Measurements from ENCODE around the gene SMPD4.
"Not testable (repeated sequence)": the region's sequence is repeated elsewhere in the genome, so short reads cannot be mapped to it uniquely, and the experiment has no call there.

SMPD4 gene

DNA sequence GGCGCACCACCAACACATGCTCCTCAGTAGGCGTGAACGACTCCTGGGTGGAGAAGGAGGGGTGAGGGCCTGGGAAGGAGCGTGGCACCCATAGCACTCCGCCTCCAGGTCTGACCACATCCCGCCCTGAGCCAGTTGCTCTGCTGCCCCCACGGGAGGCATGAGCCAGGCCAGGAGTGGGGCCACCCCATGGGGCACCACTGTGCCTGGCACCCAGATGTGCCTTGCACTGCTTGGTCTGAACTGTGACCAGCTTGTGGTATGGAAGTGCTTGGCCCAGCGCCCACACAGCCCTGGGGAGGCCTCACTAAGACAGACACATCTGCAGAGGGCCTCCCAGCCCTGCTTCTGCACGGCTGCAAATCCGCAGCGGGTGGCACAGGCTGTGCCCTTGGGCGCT is 24.0 kb downstream of the SMPD4 start:
- not testable (repeated sequence) for DNase-seq

DNA sequence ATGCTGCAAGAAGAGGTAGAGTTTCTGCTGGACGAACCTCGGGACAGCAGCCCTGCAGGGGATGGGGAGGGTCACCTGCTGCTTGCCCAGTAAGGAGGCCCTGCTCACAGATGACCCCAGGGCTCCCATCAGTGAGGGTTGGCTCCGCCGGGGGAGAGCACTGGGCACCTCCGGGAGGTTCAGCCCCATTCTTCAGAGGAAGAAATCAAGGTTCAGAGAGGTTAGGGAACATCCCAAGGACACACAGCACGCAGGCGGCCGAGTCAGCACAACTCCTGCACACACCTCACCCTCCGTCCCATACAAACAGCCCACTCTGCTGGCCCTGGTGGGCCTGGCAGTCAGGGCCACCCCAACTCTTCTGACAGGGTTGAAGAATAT is 24.8 kb downstream of the SMPD4 start:
- DNase-seq = no peak

DNA sequence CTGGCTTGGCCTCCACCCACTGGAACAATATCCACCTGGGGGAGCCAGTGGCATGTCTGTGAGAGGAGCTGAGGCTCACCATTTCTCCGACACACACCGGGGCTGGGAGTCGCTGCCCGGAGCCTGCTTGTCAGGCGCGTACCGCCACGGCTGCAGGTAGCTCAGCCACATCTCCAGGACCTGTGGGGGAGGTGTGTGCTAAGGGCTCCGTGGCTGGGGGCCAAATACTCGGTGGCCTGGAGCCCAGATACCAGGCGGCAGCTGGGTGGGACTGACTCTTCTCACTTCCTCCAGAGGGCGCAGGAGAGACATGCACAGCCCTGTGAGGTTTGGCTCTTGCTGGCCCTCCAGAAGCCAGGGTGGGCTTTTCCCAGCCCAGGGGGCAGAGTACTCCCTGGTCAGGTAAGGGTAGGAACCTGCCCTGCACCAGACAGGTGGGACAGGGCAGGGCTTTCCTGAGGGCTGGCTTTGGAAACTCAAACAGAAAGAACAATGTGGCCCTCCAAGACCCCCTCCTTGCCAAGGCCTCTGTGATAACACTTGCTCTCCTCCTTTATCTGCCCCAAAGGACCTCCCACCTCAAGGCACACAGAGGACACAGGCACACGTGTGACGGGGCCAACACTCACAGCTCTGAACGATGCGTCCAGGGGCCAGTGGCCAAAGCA is 25.3 kb downstream of the SMPD4 start:
- DNase-seq = peak; percentile 73

DNA sequence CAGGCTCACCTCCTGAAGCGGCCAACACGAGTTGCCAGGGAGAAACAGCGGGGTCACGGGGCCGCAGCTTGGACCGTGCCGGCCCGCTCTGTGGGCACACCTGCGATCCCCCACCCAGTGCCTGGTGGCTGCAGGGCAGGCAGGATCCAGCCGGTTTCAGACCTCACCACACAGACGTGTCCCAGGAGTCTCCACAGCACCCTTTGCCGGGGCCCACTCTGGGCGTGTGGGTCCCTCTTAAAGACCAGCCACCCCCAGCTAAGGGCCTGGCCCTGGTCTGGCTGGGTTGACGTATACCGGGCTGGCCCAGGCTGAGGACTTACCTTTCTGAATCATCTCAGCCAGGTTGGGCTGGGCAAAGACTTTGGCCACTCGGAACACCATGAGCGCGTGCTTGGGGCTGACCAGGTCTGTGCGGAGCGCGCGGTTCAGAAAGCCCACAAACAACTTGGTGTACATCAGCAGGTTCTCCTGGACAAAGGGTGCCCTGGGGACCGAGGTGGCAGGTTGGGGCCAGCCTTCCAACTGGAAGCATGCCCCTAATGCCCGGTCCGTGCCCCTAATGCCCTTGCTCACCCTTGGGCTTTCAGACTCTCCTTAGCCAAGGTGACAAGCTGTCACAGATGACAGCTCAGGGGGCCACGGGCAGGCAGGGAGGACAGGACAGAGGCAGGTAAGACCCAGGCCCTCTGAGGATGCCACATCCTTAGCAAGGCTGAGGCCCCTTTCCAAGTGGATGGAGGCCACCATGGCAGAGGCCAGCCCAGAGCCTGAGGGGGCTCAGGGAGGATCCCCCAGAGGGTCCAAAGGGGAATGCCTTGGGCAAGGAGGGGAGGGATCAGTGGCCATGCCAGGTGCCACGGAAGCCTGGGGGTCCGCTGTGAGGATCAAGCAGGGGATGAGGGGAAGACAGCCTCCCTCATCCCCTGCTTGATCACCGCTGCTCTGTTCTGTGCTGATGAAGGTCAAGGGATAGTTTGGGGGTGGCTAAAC is 26.3 kb downstream of the SMPD4 start:
- no peak for DNase-seq

DNA sequence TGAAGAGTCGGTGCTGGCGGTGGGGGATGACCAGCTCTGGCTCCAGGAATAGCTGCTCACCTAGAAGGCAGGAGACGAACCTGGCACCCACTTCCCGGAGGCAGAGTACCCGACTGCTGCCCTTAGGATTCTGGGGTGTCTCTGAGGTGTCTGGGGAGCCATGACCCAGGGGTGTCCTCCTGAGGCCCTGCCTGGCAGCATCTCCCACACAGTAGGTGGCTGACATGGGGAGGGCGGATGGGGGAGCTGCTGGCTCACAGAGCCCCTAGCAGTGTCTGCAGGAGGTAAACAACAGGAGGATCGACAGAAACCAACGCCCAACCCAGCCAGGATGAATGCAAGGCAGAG is 27.0 kb downstream of the SMPD4 start:
- DNase-seq = not testable (repeated sequence)

DNA sequence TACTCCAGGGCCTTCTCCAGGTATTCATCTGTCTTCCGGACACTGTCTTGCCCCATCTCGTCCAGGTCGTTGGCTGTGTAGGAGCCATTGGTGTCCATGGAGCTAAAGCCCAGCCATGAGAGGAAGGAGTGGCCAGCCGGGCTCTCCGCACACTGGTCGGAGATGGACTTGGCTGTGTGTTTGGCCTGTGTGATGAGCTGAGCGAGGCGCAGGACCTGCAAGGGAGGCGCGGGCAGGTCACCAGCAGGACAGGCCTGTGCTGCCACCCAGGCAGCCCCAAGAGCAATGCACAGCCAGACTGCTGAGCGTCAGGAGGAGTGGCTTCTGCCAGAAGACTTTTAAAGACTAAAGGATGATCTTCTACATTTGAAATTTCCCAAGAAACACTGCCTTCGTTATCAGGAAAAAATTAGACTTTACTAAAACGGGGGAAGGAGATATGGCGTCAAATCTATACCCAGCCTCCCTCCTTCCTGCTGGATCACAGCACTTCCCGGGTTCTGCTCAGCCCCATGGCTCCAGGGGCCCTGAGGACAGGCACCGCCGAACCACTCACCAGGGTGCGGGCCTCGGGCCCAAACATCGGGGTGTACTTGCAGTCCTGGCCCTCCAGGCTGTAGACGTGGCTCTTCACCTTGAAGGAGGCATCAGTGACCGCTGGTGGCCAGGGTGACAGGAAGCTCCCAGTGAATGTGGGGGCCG is 27.5 kb downstream of the SMPD4 start:
- DNase-seq = not testable (repeated sequence)

DNA sequence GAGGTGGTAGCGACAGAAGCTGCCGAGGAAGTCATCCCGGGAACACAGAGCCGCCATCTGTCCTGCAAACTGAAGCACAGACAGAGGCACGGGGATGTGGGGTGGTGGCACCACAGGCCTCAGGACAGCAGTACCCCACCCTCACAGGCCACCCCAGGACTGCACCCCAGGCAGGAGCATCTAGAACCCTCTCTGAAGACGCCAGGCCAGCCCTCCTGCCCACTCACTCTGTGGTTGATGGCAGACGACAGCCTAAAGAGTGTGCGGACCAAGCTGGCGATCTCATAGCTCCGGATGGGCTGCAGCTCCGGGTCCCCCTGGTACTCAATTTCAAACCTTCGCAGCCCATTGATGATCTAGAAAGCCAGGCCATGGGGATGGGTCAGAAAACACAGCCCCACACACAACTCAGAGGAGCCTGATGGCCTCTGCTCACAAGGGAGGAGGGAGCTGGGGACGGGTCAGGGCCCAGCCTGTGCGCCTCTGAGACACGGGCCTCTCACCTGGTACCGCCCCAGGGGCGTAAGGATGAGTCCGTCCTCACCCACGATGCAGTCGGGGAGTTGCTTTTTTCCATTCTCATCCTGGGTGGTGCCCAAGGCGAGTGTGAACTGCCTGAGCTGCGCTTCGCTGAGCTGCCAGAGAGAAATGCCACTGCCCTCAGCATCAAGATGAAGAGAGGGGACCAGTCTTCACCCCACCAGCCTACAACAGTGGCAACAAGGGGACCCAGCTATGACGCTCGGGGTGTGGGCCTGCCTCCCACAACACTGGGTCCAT is 28.4 kb downstream of the SMPD4 start:
- DNase-seq = no peak

DNA sequence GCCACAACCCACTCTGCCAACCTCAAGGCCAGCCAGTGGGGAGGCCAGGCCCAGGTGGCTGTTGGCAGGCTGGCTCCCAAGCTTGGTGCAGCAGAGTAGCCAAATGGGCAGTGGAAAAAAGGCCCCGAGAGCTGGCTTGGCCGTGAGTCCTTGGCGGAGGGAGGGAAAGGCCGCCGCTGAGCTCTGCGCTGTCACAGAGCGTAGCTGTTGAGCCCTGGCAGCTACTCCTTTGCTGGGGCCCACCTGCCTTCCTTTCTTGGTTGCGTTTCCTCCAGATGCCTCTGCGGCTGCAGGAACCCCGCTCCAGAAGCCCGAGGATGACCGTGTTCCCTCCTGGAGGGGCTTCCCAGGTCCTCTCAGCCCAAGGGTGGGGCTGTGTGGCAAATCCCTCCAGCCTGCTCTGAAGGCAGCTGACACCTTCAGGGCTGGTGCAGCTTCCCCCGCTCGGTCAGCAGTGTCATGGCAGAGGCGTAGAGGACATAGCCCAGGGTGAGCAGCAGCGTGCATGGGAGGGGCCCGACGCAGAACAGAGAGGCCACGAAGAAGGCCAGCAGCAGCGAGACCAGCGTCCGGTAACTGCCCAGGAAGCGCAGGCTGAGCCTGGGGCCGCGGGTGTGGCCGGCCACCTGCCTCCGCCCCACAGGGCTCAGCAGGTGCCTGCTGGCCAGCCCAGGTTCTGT is 29.1 kb downstream of the SMPD4 start:
- not testable (repeated sequence) for DNase-seq

DNA sequence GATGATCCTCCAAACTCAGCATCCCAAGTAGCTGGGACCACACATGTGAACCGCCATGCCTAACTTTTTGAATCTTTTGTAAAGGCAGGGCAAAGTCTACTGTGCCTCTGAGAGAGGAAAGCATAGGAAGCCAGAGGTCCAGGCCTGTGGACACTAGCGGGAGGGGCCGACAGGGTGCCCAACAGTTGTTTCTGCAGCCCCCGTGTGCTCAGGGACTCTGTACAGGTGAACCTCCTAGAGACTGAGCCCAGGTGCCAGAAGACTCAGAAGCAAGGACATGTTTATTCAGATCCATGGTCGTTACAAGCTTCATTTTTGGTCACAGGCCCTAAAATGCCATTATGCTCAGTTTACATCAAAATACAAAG is 30.3 kb downstream of the SMPD4 start:
- DNase-seq = not testable (repeated sequence)

DNA sequence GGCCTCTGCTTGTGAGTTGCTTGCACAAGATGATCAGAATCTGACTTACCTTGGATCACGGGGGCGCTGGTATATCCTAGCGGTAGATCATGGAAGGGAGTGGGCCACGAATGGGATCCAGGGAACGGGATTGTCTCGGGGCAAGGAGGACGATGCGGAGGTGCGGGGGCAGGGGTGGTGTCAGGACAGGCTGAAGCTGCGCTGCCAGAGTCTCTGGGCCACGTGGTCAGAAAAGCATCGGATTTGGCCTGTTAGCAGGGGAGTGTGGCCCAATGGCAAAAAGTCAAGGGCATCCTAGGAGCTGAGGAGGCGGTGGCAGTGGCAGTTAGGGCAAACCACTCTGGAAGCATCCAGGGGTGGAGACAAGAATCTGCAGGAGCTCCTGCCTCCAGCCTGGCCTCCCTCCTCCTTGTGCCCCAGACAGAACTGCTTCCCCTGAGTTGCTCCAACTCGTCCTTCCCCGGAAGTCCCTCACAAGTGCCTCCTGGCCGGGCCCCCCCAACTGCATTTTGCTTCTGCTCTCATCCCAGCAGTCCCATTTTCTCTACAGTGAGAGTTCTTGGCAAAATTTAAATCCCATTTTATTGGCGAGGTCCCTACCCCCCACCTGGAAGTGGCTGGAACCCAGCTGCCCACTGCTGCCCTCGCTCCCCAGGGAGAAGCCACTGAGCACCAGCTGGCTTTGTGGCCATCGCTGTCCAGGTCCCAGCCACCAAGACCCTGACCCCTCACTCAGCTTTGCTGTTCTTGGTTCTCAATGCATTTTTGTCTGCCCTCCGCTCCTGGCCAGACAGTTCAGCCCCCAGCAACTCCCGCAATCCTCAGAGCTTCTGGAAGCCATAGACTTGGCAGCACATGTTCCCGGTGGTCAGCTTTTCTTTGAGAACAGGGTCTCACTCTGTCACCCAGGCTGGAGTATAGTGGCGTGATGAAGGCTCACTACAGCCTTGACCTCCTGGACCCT is 30.9 kb downstream of the SMPD4 start:
- no peak for DNase-seq

DNA sequence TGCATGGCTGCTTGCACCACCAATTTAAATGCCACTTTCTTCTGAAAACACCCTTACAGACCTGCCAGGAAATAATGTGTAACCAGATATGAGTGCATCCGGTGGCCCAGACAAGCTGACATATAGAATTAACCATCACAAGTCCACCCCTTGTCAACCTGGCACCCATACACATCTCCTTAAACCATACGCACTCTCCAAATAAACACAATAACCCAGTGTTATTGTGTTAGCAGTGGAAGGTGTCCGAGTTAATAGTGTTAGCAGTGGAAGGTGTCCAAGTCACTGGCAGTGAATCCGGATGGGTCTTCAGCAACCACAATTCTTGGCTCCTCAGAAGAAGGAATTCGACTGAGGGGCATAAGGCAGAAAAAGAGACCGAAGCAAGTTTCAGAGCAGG is 32.9 kb downstream of the SMPD4 start:
- not testable (repeated sequence) for DNase-seq

DNA sequence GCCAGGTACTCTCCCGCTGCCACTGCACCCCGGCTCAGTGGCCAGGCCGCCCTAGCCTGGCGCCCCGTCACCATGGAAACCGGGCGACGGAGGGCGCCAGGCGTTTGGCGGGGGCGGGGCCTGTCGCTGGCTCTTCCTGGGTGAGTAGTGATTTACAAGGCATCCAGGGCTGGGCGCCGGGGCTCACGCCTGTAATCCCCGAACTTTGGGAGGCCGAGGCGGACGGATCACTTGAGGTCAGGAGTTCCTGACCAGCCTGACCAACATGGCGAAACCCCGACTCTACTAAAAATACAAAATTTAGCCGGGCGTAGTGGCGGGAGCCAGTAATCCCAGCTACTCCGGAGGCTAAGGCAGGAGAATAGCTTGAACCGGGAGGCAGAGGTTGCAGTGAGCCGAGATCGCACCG is 36.4 kb downstream of the SMPD4 start, which contains the start of gene CCDC74B:
Gene CCDC74B, minus strand, starts transcription at position 107 of the 409 bp plus-strand sequence. CDS start 116 bp downstream, outside the sequence.
- not testable (repeated sequence) for DNase-seq

DNA sequence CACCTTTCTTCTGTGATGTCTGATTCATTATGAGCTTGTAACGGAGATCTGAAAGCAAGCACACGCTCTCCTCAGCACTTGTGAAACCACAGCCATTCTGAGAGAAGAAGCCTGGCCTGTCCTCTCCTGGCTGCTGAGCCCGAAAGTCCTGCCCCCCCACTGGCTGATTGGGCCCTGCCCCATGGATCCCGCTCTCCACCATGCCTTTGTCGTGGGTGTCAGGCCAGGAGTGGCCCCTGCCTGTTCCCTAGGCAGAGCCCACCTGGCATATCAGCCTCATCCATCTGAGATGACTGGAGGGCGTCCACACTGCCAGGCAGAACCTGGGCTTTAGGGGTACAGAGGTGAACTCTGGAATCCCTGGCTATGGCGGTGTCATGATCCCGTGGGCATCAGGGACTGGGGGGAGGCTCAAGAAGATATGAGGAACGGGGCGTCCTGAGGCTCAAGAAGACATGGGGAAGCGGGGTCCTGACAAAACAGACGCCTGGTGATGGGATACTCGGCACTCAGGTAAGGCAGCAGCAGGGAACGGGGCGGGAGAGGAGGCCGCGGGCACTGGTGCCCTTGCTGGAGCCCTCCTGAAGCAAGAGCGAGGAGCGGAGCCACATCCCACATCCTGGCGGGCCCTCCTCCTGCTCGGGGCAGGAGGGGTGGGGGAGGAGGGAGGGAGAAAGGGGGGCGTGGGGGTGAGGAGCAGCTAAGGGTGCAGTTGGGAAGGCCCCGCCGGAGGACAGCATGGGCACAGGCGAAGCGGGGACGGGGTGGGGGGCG is 37.9 kb downstream of the SMPD4 start:
- not testable (repeated sequence) for DNase-seq

DNA sequence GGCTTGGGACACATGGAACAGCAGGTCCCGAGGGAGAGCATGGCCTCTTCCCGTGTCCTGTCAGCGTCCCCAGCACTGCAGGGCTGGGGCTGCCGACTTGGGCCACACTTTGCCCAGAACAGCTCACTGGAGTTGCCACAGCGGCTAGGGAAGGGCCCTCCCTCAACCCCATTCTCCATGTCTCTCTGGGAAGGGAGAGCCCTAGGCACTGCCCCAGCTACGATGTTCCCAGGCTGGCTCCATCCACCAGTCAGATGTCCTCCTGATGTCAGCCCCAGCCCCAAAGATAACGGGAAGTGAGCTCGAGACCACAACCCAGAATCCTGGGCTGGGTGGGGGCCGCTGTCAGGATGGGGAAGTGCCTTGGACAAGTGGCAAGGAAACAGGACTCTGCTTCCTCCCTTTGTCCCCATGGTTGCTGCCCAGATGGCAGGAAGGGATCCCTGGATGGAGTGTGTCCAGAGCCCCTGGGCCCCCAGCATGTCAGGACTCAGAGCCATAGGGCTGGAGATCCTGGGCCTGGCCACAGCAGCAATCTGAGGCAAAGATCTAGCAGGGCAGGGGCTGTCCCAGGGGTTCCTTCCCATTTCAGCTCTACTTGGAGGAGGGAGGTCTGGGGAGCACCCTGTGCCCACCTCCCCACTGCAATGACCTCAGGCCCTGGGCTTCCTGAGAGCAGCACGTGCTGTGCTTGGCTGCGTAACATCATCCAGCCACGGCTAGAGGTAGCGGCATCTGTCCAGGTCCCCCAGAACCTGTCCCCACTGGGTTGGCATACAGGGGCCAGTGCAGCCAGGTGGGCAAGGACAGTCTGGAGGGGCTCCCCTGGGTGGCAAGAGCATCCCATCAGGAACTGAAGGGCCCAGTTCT is 38.8 kb downstream of the SMPD4 start:
- DNase-seq = not testable (repeated sequence)

DNA sequence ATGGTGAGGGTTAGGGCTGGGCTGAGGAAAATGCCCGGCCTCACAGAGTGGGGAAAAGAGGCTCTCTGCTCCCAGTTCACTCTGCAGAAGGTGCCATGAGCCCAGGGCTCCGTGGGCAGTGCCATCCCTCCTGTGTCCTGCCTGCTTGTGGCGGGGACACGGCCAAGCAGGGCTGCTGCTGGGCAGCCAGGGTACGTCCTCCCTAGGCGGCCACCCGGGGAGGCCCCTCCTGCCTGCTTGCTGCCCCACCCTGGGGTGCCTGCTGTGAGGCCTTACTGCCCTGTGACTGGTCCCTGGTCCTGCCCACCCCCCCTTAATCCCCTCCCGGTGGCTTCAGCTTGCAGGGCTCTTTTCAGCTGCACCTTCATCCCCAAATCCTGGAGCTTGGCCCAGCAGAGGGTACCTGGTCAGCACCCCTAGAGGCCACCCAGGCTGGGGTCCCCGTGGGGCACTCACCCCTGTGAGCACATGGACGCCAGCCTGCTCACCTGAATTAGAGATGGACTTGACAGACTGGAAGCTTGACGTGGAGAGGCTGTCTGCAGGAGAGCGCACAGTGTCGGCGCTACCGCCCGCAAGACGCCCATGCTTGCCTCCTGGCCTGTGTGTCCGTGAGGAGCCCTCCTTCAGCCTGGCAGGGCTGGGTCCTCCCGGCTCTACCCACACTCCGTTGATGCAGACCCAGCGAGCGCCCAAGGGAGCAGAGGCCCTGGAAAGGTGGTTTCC is 39.6 kb downstream of the SMPD4 start:
- not testable (repeated sequence) for DNase-seq

DNA sequence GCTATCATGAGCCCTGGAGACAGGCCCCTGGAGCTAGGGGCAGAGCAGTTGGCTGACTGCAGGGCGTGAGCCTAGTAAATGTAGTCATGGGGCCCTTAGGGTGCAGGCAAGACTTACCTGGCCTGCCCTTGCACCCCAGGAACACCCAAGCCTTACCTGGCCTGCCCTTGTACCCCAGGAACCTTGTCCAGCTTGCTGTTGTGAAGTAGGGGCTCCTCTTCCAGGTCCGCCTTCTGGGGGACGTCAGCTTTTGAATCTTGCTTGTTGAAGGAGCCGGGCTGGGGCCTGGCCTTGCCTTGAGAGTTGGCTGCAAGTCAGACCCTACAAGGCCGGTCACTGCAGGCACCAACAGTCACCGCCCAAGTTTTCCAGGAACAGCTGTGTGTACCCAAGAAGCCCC is 40.4 kb downstream of the SMPD4 start:
- DNase-seq = not testable (repeated sequence)

DNA sequence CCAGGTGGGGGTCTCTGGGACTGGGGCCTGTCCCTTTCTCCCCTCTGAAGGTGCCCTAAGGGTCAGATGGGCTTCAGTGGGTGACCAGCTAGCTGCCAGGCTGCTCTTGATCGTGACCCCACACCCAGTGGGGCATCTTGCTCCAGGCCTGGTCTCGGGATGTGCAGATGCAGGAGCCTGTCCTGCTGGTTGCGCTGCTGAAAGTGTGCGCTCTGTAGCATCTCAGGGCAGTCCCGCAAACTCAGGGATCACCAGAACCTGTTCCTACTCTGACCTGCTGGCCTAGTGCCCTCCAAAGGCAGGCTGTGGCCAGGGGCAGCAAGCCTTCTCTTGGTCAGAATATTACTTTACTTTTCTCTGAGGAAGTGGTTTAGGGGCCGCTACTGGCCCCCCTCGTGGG is 40.9 kb downstream of the SMPD4 start:
- DNase-seq = not testable (repeated sequence)
